Stimulated activated CD8-positive, alpha-beta memory T cell treated with anti-CD3 and anti-CD28 coated beads, Interleukin-7, amount 100 ng/mL, for 24 hours (primary cell): ENCODE data around the gene CD8B.
"Not testable (repeated sequence)": the region's sequence is repeated elsewhere in the genome, so short reads cannot be mapped to it uniquely, and the experiment has no call there.

ENCODE experiments used
- DNase-seq: peaks from one replicate; pipeline ENCODE4 v3.0.0-alpha.2; 2020; ENCODE audit warnings: low read depth

CD8B gene

DNA sequence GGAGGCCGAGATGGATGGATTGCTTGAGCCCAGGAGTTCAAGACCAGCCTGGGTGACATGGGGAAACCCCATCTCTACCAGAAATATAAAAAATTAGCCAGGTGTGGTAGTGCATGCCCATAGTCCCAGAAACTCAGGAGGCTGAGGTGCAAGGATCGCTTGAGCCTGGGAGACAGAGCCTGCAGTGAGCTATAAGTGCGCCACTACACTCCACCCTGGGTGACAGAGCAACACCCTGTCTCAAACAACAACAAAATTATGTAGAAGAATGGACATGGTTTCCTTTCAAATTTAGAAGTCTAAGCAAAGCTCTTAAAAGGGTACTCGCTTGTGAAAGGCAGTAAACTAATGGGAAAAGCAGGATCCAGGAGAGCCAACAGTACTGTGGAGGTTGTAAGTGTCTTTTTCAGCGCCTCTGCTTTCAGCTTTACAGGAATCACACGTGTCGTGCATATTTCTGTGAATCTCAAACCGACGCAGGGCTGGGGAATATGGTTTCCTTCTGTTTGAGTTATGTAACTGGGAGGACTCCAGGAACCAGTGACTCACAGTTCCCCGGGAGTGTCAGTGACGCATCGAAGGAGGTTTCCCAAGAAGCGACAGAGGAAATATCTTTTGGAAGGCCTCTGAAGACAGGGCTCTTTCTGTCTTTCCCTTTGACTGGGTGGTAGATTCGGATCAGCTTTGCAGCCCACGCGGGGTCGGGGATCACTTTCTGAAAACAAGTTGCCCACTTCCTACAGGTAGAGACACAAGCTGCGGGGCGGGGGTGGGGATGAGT is 24.6 kb downstream of the CD8B start:
- not testable (repeated sequence) for DNase-seq

GRCh38 chr2:86835548-86835889 is 26.2 kb downstream of the CD8B start:
- not testable (repeated sequence) for DNase-seq

GRCh38 chr2:86833315-86833714 is 28.4 kb downstream of the CD8B start:
- DNase-seq, result no peak

DNA sequence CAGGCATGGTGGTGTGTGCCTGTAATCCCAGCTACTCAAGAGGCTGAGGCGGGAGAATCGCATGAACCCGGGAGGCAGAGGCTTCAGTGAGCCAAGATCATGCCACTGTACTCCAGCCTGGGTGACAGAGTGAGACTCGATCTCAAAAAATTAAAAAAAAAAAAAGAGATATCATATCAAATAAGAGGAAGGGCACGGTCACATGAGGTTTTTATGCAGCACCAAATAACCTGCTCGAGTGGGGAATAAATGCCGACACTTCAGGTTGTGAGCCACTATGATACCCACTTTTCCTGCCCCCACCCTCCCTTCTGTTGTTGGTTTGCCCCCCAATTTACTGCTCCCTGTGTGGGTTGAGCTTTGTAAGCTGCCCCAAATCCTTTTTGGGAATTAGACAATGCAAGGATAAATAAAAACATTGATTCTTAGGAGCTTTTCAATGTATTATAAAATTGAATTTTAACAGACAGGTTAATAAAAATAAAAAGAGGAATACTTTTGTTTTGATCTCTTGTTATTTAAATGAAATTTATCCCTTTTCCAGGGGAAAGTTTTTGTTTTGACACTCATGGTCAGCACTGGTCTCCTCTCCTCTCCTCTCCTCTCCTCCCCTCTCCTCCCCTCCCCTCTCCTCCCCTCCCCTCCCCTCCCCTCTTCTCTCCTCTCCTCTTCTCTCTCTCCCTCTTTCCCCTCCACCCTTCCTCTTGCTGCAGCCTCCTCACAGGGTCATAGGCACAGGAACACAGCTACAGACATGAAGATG is 29.2 kb downstream of the CD8B start:
- no peak for DNase-seq

GRCh38 chr2:86831537-86831936 is 30.1 kb downstream of the CD8B start:
- no peak for DNase-seq

- DNase-seq, result no peak
These were observed 34.7 kb downstream of the CD8B start for GRCh38 chr2:86826951-86827350.

- no peak for DNase-seq
These were observed 35.8 kb downstream of the CD8B start for GRCh38 chr2:86825693-86826381.

GRCh38 chr2:86825036-86825692 is 36.5 kb downstream of the CD8B start:
- DNase-seq, result no peak

DNA sequence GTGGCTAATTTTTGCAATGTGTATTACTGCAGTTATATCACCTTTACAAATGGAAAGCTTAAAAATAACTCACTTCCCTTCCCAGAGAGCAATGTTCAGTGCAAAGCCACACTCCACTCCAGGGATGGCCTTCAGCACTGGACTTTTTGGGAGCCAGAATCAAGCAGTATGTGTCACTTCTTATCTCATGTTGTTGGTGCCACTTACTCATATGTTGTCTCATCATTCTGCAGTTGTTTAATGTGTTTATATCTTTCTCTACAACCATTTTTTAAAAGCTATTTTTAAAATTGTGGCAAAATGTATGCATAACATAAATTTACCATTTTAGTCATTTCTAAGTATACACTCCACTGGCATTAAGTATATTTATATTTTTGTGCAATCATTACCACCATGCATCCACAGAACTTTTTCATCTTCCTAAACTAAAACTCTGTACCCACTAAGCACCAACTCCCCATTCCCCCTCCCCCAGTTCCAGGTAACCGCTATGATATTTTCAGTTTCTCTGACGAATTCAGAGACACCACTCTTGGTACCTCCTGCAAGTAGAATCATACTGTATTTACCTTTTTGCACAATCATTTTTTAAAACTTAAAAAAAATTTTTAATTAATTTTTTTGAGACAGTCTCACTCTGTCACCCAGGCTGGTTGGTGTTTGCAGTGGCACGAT is 38.9 kb downstream of the CD8B start:
- no peak for DNase-seq

DNA sequence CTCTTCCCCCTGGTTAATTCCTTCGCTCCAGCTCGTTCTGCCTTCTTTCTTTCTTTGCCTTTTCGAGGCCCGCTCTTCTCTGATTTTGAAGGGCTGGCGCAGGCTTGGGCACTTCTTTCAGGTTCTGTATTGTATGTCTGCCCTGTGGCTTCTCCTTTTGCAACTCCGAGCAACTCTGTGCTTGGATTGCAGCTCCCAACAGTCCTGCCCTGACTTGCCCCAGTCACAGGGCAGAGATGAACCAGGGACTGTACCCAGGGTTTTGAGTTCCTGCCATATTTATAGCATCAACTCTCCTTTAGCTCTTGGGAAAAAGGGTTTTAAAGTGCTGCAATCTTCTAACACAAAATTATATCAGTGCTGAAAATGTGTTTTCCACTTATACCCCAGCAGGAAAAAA is 39.8 kb downstream of the CD8B start:
- no peak for DNase-seq

DNA sequence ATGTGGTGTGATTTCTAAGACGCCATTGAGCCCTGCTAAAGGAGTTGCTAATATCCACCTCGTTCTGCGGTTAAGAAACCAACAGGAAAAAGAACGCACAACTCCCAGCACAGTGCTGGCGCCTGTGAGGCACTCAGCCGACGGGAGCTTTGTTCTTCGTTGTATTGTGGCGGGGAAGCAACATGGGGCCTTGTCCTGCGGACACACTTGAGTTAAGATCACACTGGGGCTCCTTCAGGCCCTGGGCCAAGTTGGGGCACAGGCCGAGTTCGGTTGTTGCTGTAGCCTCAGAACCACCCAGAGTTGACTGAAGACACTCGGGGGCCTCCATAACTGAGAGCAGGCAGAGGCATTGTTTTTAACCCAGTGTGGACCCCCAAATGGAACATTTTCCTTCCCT is 40.4 kb downstream of the CD8B start:
- no peak for DNase-seq

DNA sequence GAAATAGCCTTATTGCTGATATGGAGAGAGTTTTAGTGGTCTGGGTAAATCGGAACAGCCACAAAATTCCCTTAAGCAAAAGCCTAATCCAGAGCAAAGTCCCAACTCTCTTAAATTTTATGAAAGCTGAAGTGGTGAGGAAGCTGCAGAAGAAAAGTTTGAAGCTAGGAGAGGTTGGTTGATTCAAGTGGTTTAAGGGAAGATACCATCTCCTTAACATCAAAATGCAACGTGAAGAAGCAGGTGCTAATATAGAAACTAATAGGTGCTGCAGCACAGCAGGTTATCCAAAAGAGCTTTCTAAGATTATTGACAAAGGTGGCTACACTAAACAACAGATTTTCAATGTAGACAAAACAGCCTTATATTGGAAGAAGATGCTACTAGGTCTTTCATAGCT is 42.7 kb downstream of the CD8B start:
- no peak for DNase-seq

- no peak for DNase-seq
These were observed 43.4 kb downstream of the CD8B start for GRCh38 chr2:86818114-86818801.

GRCh38 chr2:86815611-86816010 is 46.1 kb downstream of the CD8B start:
- no peak for DNase-seq

GRCh38 chr2:86809481-86810121 is 52.1 kb downstream of the CD8B start:
- DNase-seq, result no peak

DNA sequence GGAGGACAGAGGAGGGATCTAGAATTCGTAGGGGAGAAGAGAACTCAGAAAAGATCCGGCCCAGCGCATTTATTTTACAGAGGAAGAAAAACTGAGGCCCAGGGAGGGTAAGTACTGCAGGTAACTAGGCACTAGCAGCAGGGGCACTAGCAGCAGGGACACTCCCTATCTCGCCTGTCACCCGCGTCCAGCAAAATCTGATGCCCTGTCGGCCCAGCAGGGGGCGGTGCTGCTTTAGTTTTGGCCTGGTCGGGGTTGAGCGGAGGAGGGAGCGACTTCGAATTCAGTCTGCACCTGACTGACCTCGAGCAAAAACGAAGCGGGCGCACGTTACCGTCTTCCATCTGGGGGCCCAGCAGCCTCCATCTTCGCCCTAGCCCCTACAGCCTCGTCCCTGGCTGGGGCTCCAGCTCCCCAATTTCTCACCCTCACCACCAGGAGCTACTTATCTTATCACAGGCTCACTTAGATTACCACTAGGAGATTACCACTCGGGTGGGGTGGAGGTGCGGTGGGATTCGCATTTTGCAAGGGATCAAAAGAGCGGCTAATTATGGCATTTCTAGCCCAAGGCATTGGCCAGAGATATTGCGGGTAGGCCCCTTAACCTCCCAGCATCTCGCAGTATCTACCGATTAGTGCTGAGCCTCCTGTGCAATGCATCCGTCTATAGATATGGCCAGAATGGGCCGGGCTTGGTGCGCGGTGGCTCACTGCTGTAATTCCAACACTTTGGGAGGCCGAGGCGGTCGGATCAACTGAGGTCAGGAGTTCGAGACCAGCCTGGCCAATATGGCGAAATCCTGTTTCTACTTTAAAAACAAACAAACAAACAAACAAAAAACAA is 53.1 kb downstream of the CD8B start:
- DNase-seq, result peak; percentile 87

GRCh38 chr2:86807468-86808275 is 54.0 kb downstream of the CD8B start:
- DNase-seq, result no peak

- DNase-seq, result no peak
These were observed 54.6 kb downstream of the CD8B start for GRCh38 chr2:86807133-86807467.
